OCI-LY1 (cell line): Measurements from ENCODE around the gene BANF2.

Experiments
- H2AFZ ChIP-seq: fragments of 200-600 bp; sonication (generic), shearing (Covaris generic); 2 replicates; pipeline ENCODE4 v1.6.0; 2014; ENCODE audit warnings: antibody characterized with exemption, mild to moderate bottlenecking, low read length
- H3F3A ChIP-seq: fragments of 200-600 bp; sonication (generic), shearing (Covaris generic); 2 replicates; pipeline ENCODE4 v1.6.0; 2014; ENCODE audit warnings: mild to moderate bottlenecking, antibody characterized with exemption, low read length, moderate library complexity; ENCODE audit not compliant: insufficient read depth
- H3K27ac ChIP-seq: fragments of 200-600 bp; sonication (generic); 2 replicates; pipeline ENCODE4 v1.5.1; 2014; ENCODE audit warnings: low read length, mixed run types, mild to moderate bottlenecking, low read depth; ENCODE audit not compliant: poor library complexity, severe bottlenecking
- H3K27me3 ChIP-seq: fragments of 200-600 bp; sonication (generic); 2 replicates; pipeline ENCODE4 v1.6.0; 2014; ENCODE audit warnings: antibody characterized with exemption, mild to moderate bottlenecking, low read length, moderate library complexity; ENCODE audit not compliant: insufficient read depth
- H3K36me3 ChIP-seq: fragments of 200-600 bp; sonication (generic); 2 replicates; pipeline ENCODE4 v1.6.1; 2014; ENCODE audit warnings: mild to moderate bottlenecking, antibody characterized with exemption, low read length, moderate library complexity, mixed read lengths; ENCODE audit not compliant: insufficient read depth
- H3K4me1 ChIP-seq: fragments of 200-600 bp; sonication (generic); 2 replicates; pipeline ENCODE4 v1.5.1; 2014; ENCODE audit warnings: mild to moderate bottlenecking, low read length, moderate library complexity; ENCODE audit not compliant: insufficient read depth, severe bottlenecking
- H3K4me2 ChIP-seq: fragments of 200-600 bp; sonication (generic), shearing (Covaris generic); 2 replicates; pipeline ENCODE4 v1.6.1; 2014; ENCODE audit warnings: low read length
- H3K4me3 ChIP-seq: fragments of 200-600 bp; sonication (generic); 2 replicates; pipeline ENCODE4 v1.5.1; 2014; ENCODE audit warnings: low read length, low read depth, mild to moderate bottlenecking, mixed read lengths; ENCODE audit not compliant: poor library complexity, severe bottlenecking
- H3K79me2 ChIP-seq: fragments of 200-600 bp; shearing (Covaris generic); 2 replicates; pipeline ENCODE4 v1.6.1; 2016; ENCODE audit warnings: mixed run types, low read length, mixed read lengths; ENCODE audit not compliant: insufficient read depth
- H3K9ac ChIP-seq: fragments of 200-600 bp; sonication (generic), shearing (Covaris generic); 2 replicates; pipeline ENCODE4 v1.6.1; 2014; ENCODE audit warnings: mild to moderate bottlenecking, low read length, mixed read lengths
- H3K9me2 ChIP-seq: fragments of 200-600 bp; sonication (generic), shearing (Covaris generic); 2 replicates; pipeline ENCODE4 v1.6.1; 2014; ENCODE audit warnings: low read depth, mild to moderate bottlenecking, low read length, mixed read lengths
- H3K9me3 ChIP-seq: fragments of 200-600 bp; shearing (Covaris generic); 2 replicates; pipeline ENCODE4 v1.6.1; 2014; ENCODE audit warnings: low read length, mixed read lengths
- H4K20me1 ChIP-seq: fragments of 200-600 bp; sonication (generic), shearing (Covaris generic); 2 replicates; pipeline ENCODE4 v1.6.0; 2016; ENCODE audit warnings: mild to moderate bottlenecking, low read length; ENCODE audit not compliant: insufficient read depth
- CTCF ChIP-seq: fragments of 200-600 bp; sonication (generic), shearing (Covaris generic); IDR thresholded peaks from 2 replicates; pipeline ENCODE4 v1.5.1; 2017; ENCODE audit warnings: mild to moderate bottlenecking, antibody characterized with exemption, low read length, moderate library complexity, mixed read lengths
- EZH2 ChIP-seq: fragments of 200-600 bp; sonication (generic), shearing (Covaris generic); IDR thresholded peaks from 2 replicates; pipeline ENCODE4 v1.8.0; 2017; ENCODE audit warnings: borderline replicate concordance, mixed run types, mild to moderate bottlenecking, antibody characterized with exemption, low read length, moderate library complexity, mixed read lengths

Gene BANF2

DNA sequence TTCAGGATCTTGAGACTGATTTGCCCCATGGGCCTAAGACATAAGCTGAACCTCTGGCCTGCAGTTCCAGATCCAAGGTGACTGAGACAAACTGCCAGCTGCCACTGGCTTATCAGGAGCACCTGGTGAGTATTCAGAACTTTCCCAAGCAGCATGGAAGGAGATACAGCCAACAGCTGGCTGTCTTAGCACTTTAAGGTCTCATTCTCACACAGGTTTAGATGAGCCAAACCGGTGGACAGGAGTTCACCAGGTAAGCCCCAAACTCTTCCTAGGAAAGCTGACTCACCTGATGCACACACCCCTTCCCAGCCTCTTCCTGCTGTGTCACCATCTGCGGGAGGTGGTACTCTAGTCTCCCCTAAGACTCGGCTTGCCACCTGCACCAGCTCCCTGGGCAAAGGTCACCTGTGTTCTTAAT lies at the start of gene BANF2:
TSS of gene BANF2 (plus strand) at position 36 of the 421 bp plus-strand sequence. CDS start 25,060 bp downstream, outside the sequence.
- no peak within 1 kb of the TSS for H3K4me3 ChIP-seq
- H3K4me2 ChIP-seq = no peak within 1 kb of the TSS
- H3K9me2 ChIP-seq = no peaks in the 10 kb centered on the region
- no peaks in the 10 kb centered on the region for H3F3A ChIP-seq
- H3K27ac ChIP-seq = no peak within 1 kb of the TSS
- H4K20me1 ChIP-seq = no peaks in the 10 kb centered on the region
- no peak for TF ChIP-seq CTCF
- no peak for TF ChIP-seq EZH2
- H3K9me3 ChIP-seq = no peaks in the 10 kb centered on the region
- no peaks in the 10 kb centered on the region for H3K27me3 ChIP-seq
- H3K9ac ChIP-seq = no peak within 1 kb of the TSS
- H3K4me1 ChIP-seq = no peaks in the 10 kb centered on the region
- H3K79me2 ChIP-seq = no peaks in the 10 kb centered on the region
- no peak within 1 kb of the TSS for H2AFZ ChIP-seq
- H3K36me3 ChIP-seq = no peaks in the 10 kb centered on the region

DNA sequence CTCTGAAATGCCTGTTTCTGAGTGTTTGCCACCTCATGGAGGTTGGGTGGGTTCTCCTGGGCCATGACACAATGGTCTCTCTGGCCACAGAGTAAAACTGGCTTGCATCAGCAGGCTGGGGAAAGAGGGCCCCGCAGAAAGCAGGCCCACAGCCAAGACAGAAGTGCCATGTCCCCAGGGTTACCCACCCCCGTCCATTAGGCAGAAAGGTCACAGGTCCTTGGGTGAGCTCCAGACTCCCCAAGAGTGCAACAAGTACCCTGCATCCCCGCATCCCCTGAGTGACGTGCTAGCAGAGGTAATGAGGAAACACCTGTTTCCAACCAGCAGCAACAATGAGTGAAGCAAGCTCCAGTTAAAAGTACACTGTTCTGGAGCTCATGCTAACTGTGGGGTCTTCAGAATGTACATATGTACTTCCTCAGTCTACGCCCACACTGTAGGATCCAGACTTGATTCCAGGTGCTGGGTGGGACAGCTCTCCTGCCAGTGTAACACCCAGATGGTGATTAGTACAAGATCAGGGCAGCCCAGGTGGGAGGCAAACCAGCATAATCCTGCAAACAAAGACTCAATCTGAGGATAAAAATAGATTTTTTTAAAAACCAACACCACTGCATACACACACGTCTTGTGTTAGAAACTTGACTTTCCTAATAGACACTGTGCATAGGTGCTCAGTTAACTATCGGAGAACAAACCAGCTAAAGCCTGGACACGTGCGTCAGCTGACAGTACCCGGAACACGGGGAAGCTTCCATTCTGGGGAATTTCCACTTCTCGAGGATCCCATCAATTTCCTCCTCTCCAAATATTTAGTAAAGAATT lies 49.3 kb upstream of the BANF2 start:
- Histone ChIP-seq H3K27me3 (no peaks in the 10 kb centered on the region), H3K9me3 (no peaks in the 10 kb centered on the region), H3K9me2 (no peaks in the 10 kb centered on the region), H3K4me2 (no peak overlapping the region; the same call in 1 of the 2 replicates), H3K4me3 (no peak overlapping the region), H3K4me1 (peaks cover 72% of the 10 kb centered on the region), H4K20me1 (no peaks in the 10 kb centered on the region), H3K79me2 (no peaks in the 10 kb centered on the region), H3K27ac (peak overlapping the region; percentile 50), H3K9ac (no peak overlapping the region), H3K36me3 (peaks cover 17% of the 10 kb centered on the region), H3F3A (no peaks in the 10 kb centered on the region), H2AFZ (no peak overlapping the region)
- TF ChIP-seq CTCF (no peak), EZH2 (no peak)

- Histone ChIP-seq H2AFZ (no peak overlapping the region), H3K4me3 (no peak overlapping the region), H3K9ac (no peak overlapping the region), H3K79me2 (no peaks in the 10 kb centered on the region), H3K9me2 (no peaks in the 10 kb centered on the region), H3K4me1 (peaks cover 67% of the 10 kb centered on the region), H3K36me3 (peaks cover 22% of the 10 kb centered on the region), H3K27ac (no peak overlapping the region), H3K9me3 (no peaks in the 10 kb centered on the region), H3K27me3 (no peaks in the 10 kb centered on the region), H3K4me2 (no peak overlapping the region), H3F3A (no peaks in the 10 kb centered on the region), H4K20me1 (no peaks in the 10 kb centered on the region)
- TF ChIP-seq EZH2 = no peak
- no peak for TF ChIP-seq CTCF
Measured at GRCh38 chr20:17651129-17651759, 48.5 kb upstream of the BANF2 start.
